SU-DHL-6 (cell line): ENCODE results near the gene RBM43.

Experiments
- H2AFZ ChIP-seq: fragments of 200-600 bp; sonication (generic); 2 replicates; pipeline ENCODE4 v1.6.1; 2014; ENCODE audit warnings: low read depth, mild to moderate bottlenecking, moderate library complexity, mixed read lengths, antibody characterized with exemption, low read length; ENCODE audit not compliant: severe bottlenecking
- H3F3A ChIP-seq: fragments of 200-600 bp; shearing (Covaris generic); 2 replicates; pipeline ENCODE4 v1.6.0; 2016; ENCODE audit warnings: antibody characterized with exemption, mild to moderate bottlenecking; ENCODE audit not compliant: insufficient read depth
- H3K27ac ChIP-seq: fragments of 200-600 bp; sonication (generic); 2 replicates; pipeline ENCODE4 v1.5.1; 2016; ENCODE audit warnings: low read depth, mild to moderate bottlenecking, low read length, moderate library complexity, mixed read lengths
- H3K27me3 ChIP-seq: fragments of 200-600 bp; sonication (generic), shearing (Covaris generic); 2 replicates; pipeline ENCODE4 v1.6.0; 2014; ENCODE audit warnings: mild to moderate bottlenecking, low read length
- H3K36me3 ChIP-seq: fragments of 200-600 bp; sonication (generic); 2 replicates; pipeline ENCODE4 v1.6.1; 2014; ENCODE audit warnings: mild to moderate bottlenecking, low read length, mixed read lengths
- H3K4me2 ChIP-seq: fragments of 300-600, 200-600 bp; shearing (Covaris generic), sonication (generic); 2 replicates; pipeline ENCODE4 v1.6.0; 2014; ENCODE audit warnings: low read length, low read depth, mild to moderate bottlenecking; ENCODE audit not compliant: poor library complexity, severe bottlenecking
- H3K4me3 ChIP-seq: fragments of 200-600 bp; sonication (generic); 2 replicates; pipeline ENCODE4 v1.5.1; 2014; ENCODE audit warnings: antibody characterized with exemption, low read length, mild to moderate bottlenecking, mixed read lengths; ENCODE audit not compliant: insufficient read depth, poor library complexity, severe bottlenecking
- H3K79me2 ChIP-seq: fragments of 200-600 bp; sonication (generic); 2 replicates; pipeline ENCODE4 v1.6.1; 2014; ENCODE audit warnings: mild to moderate bottlenecking, low read length, moderate library complexity; ENCODE audit not compliant: insufficient read depth
- H3K9ac ChIP-seq: fragments of 200-600 bp; sonication (generic); 2 replicates; pipeline ENCODE4 v1.7.0; 2014; ENCODE audit warnings: mild to moderate bottlenecking, low read length
- H3K9me2 ChIP-seq: fragments of 200-600 bp; sonication (generic); replicated peaks from 2 replicates; pipeline ENCODE4 v1.6.1; 2014; ENCODE audit warnings: low read length; ENCODE audit not compliant: insufficient read depth
- H3K9me3 ChIP-seq: fragments of 200-600 bp; sonication (generic); 2 replicates; pipeline ENCODE4 v1.6.1; 2014; ENCODE audit warnings: low read length, mixed read lengths; ENCODE audit not compliant: insufficient read depth
- H4K20me1 ChIP-seq: fragments of 200-600 bp; sonication (generic); 2 replicates; pipeline ENCODE4 v1.6.1; 2014; ENCODE audit warnings: low read depth, mild to moderate bottlenecking, antibody characterized with exemption, low read length, moderate library complexity, mixed read lengths
- CTCF ChIP-seq: fragments of 200-600 bp; sonication (generic); IDR thresholded peaks from one replicate; pipeline ENCODE4 v1.5.1; 2017; ENCODE audit warnings: antibody characterized with exemption, mild to moderate bottlenecking, low read length, moderate library complexity; ENCODE audit not compliant: insufficient read depth, poor library complexity, severe bottlenecking
- EZH2phosphoT487 ChIP-seq: fragments of 200-600 bp; sonication (generic), shearing (Covaris generic); conservative IDR thresholded peaks from 2 replicates; pipeline ENCODE4 v1.6.1; 2018; ENCODE audit warnings: mild to moderate bottlenecking, antibody characterized with exemption, low read length, moderate library complexity, mixed read lengths

Gene RBM43

GRCh38 chr2:151247432-151247831, 14.2 kb downstream of the RBM43 start:
- no peak overlapping the region for H3K27ac ChIP-seq
- no peaks in the 10 kb centered on the region for H3K9me2 ChIP-seq
- no peak overlapping the region for H3K4me2 ChIP-seq
- no peaks in the 10 kb centered on the region for H4K20me1 ChIP-seq
- no peaks in the 10 kb centered on the region for H3K36me3 ChIP-seq
- no peak for TF ChIP-seq CTCF
- TF ChIP-seq EZH2phosphoT487, result no peak
- H3F3A ChIP-seq, result no peaks in the 10 kb centered on the region
- peaks cover 8% of the 10 kb centered on the region; the same call in 1 of the 2 replicates for H3K9me3 ChIP-seq
- no peaks in the 10 kb centered on the region for H3K27me3 ChIP-seq
- H3K4me3 ChIP-seq, result no peak overlapping the region
- H3K79me2 ChIP-seq, result no peaks in the 10 kb centered on the region
- H2AFZ ChIP-seq, result no peak overlapping the region
- H3K9ac ChIP-seq, result no peak overlapping the region

GRCh38 chr2:151246152-151246551, 15.5 kb downstream of the RBM43 start:
- Histone ChIP-seq H3K36me3 (no peaks in the 10 kb centered on the region), H3K4me2 (no peak overlapping the region), H3K27me3 (no peaks in the 10 kb centered on the region), H3K27ac (no peak overlapping the region), H3K9me2 (no peaks in the 10 kb centered on the region), H3K79me2 (no peaks in the 10 kb centered on the region), H3K9ac (no peak overlapping the region), H3K9me3 (peaks cover 8% of the 10 kb centered on the region; the same call in 1 of the 2 replicates), H3K4me3 (no peak overlapping the region), H2AFZ (no peak overlapping the region), H4K20me1 (no peaks in the 10 kb centered on the region), H3F3A (no peaks in the 10 kb centered on the region)
- no peak for TF ChIP-seq CTCF
- TF ChIP-seq EZH2phosphoT487, result no peak

- no peak overlapping the region for H2AFZ ChIP-seq
- H3K9ac ChIP-seq, result no peak overlapping the region
- H3K4me3 ChIP-seq, result no peak overlapping the region
- no peak overlapping the region for H3K27ac ChIP-seq
- no peak for TF ChIP-seq CTCF
- TF ChIP-seq EZH2phosphoT487, result no peak
- no peaks in the 10 kb centered on the region for H3K79me2 ChIP-seq
- H3K9me3 ChIP-seq, result peaks cover 2% of the 10 kb centered on the region; the same call in 1 of the 2 replicates
- H3F3A ChIP-seq, result no peaks in the 10 kb centered on the region
- no peaks in the 10 kb centered on the region for H4K20me1 ChIP-seq
- no peaks in the 10 kb centered on the region for H3K36me3 ChIP-seq
- no peaks in the 10 kb centered on the region for H3K27me3 ChIP-seq
- H3K4me2 ChIP-seq, result no peak overlapping the region
- no peaks in the 10 kb centered on the region for H3K9me2 ChIP-seq
These were observed 18.2 kb downstream of the RBM43 start for GRCh38 chr2:151243468-151243867.

- no peaks in the 10 kb centered on the region; the same call in 1 of the 2 replicates for H3K9me3 ChIP-seq
- no peak overlapping the region for H2AFZ ChIP-seq
- no peaks in the 10 kb centered on the region for H4K20me1 ChIP-seq
- TF ChIP-seq EZH2phosphoT487, result no peak
- TF ChIP-seq CTCF, result no peak
- no peak overlapping the region for H3K27ac ChIP-seq
- H3F3A ChIP-seq, result no peaks in the 10 kb centered on the region
- no peaks in the 10 kb centered on the region for H3K9me2 ChIP-seq
- H3K4me3 ChIP-seq, result no peak overlapping the region
- H3K36me3 ChIP-seq, result no peaks in the 10 kb centered on the region
- H3K79me2 ChIP-seq, result no peaks in the 10 kb centered on the region
- no peaks in the 10 kb centered on the region for H3K27me3 ChIP-seq
- H3K9ac ChIP-seq, result no peak overlapping the region
- H3K4me2 ChIP-seq, result no peak overlapping the region
These were observed 20.4 kb downstream of the RBM43 start for GRCh38 chr2:151241224-151241623.
